Stomach smooth muscle (tissue), 2 donors: ENCODE data around the gene NPHP3.
"Not testable (repeated sequence)": the region's sequence is repeated elsewhere in the genome, so short reads cannot be mapped to it uniquely, and the experiment has no call there.

Source experiments
- H3K27ac ChIP-seq: one replicate; pipeline ENCODE4 v1.7.0; 2013; ENCODE audit warnings: mild to moderate bottlenecking, low read length, inconsistent platforms
- H3K27me3 ChIP-seq, 2 donors: one replicate each; pipeline ENCODE4 v1.7.0; 2013; ENCODE audit warnings: low read length in 2 of 2; ENCODE audit not compliant: insufficient read depth in 2 of 2, control insufficient read depth in 1 of 2
- H3K36me3 ChIP-seq, 2 donors: one replicate each; pipeline ENCODE4 v1.7.0; 2013; ENCODE audit warnings: low read length in 2 of 2; ENCODE audit not compliant: control insufficient read depth in 2 of 2, insufficient read depth in 2 of 2
- H3K4me1 ChIP-seq: one replicate; pipeline ENCODE4 v1.7.0; 2013; ENCODE audit warnings: low read length; ENCODE audit not compliant: control insufficient read depth, insufficient read depth
- H3K4me3 ChIP-seq, 2 donors: one replicate each; pipeline ENCODE4 v1.7.0; 2013; ENCODE audit warnings: low read length in 2 of 2
- H3K9ac ChIP-seq, 2 donors: one replicate each; pipeline ENCODE4 v1.7.0; 2013; ENCODE audit warnings: low read length in 2 of 2, mild to moderate bottlenecking in 1 of 2
- H3K9me3 ChIP-seq, 2 donors: one replicate each; pipeline ENCODE4 v1.7.0; 2013; ENCODE audit warnings: low read length in 2 of 2; ENCODE audit not compliant: control insufficient read depth in 2 of 2
- donor health status: healthy.
- donor health status: Pancreatic carcinoma.

The NPHP3 gene

DNA sequence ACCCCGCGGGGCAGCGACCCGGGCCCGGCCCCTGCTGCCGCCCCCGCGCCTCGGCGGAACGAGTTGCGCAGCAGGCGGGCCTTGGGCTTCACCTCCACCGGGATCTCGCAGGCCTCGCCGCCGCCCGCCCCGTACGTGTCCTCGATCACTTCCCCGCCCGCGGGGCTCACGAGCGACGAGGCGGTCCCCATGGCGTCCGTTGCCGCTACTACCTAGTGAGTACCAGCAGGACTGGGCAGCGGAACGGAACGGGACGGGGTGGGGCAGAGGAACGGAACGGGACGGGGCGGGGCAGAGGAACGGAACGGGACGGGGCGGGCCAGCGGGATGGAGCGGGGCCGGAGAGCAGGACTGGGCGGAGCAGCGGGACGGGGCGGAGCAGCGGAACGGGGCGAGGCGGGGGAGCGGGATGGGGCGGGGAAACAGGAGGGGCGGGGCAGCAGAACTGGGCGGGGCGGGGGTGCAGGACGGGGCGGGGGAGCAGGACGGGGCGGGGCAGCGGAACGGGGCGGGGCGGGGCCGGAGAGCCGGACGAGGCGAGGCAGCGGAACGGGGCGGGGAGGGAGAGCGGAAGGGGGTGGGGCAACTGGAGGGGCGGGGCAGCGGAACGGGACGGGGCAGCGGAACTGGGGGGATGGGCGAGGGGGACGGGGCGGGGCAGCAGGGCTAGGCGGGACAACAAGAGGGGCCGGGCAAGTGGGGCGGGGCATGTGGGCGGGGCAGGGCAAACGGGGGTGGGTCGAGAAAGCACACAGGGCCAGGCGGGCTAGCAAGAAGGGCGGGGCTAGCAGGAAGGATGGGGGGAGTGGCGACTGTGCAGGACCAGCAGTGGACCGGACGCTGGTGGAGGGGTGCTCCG lies at the start of gene NPHP3:
NPHP3 (minus strand) TSS at position 245 of the 859 bp plus-strand sequence; CDS start at position 191, 54 bp downstream.
- peaks cover 0 to under 1% of the 10 kb centered on the region in 2 donors for H3K36me3 ChIP-seq
- H3K4me3 ChIP-seq: peak within 1 kb of the TSS; percentile 82 to 86
- H3K4me1 ChIP-seq: peaks cover 16% of the 10 kb centered on the region
- peak within 1 kb of the TSS; percentile 85 to 86 for H3K9ac ChIP-seq
- H3K27me3 ChIP-seq: no peaks in the 10 kb centered on the region
- no peaks in the 10 kb centered on the region for H3K9me3 ChIP-seq
- peak within 1 kb of the TSS; percentile 89 for H3K27ac ChIP-seq

GRCh38 chr3:132758740-132759139 lies 36.5 kb upstream of the NPHP3 start:
- H3K9ac ChIP-seq: no peak overlapping the region
- no peaks in the 10 kb centered on the region for H3K9me3 ChIP-seq
- no peak overlapping the region for H3K4me3 ChIP-seq
- no peaks in the 10 kb centered on the region for H3K4me1 ChIP-seq
- H3K27ac ChIP-seq: no peak overlapping the region
- H3K36me3 ChIP-seq: no peaks in the 10 kb centered on the region
- H3K27me3 ChIP-seq: no peaks in the 10 kb centered on the region

DNA sequence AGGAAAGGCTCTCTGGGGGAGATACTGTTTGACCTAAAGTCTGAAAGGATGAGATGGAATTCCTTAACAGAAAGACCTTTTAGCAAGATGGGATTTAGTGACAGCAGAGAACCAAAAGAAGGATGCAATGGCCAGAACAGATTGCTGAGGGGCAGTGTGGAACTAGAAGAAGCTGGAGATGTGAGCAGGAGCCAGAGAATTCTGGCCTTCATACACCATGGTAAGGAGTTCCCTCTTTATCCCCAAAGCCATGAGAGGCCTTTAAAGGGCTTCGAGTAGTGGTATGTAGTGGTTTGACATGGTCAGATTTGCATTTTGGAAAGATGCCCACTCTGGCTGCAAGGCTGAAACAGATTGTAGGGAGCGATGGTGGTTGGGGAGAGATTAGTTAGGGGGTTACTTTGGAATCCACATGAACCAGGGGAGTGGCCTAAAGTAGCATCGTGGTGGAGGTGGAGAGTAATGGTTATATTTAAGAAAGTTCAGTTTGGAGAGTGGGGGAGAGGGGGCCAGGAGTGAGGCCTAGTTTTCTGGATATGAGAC lies 34.0 kb upstream of the NPHP3 start:
- no peak overlapping the region for H3K4me3 ChIP-seq
- H3K4me1 ChIP-seq: no peaks in the 10 kb centered on the region
- H3K9ac ChIP-seq: no peak overlapping the region
- H3K9me3 ChIP-seq: no peaks in the 10 kb centered on the region
- no peaks in the 10 kb centered on the region for H3K36me3 ChIP-seq
- no peak overlapping the region for H3K27ac ChIP-seq
- no peaks in the 10 kb centered on the region for H3K27me3 ChIP-seq

- H3K36me3 ChIP-seq: no peaks in the 10 kb centered on the region
- no peaks in the 10 kb centered on the region for H3K9me3 ChIP-seq
- no peaks in the 10 kb centered on the region for H3K27me3 ChIP-seq
- no peaks in the 10 kb centered on the region for H3K4me1 ChIP-seq
- no peak overlapping the region for H3K4me3 ChIP-seq
- H3K9ac ChIP-seq: no peak overlapping the region
- no peak overlapping the region for H3K27ac ChIP-seq
These were observed 31.7 kb upstream of the NPHP3 start for GRCh38 chr3:132753946-132754345.

- no peaks in the 10 kb centered on the region for H3K27me3 ChIP-seq
- no peaks in the 10 kb centered on the region for H3K9me3 ChIP-seq
- no peak overlapping the region for H3K4me3 ChIP-seq
- no peak overlapping the region for H3K9ac ChIP-seq
- no peak overlapping the region for H3K27ac ChIP-seq
- H3K4me1 ChIP-seq: no peaks in the 10 kb centered on the region
- no peaks in the 10 kb centered on the region for H3K36me3 ChIP-seq
These were observed 27.6 kb upstream of the NPHP3 start for GRCh38 chr3:132749786-132750185.

DNA sequence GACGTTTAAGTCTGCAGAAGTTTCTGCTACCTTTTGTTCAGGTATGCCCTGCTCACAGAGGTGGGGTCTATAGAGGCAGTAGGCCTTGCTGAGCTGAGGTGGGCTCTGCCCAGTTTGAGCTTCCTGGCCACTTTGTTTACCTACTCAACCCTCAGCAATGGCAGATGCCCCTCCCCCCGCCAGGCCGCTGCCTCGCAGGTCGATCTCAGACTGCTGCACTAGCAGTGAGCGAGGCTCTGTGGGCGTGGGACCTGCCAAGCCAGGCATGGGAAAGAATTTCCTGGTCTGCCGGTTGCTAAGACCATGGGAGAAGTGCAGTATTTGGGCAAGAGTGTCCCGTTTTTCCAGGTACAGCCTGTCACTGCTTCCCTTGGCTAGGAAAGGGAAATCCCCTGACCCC lies 24.5 kb upstream of the NPHP3 start:
- not testable (repeated sequence) for H3K9me3 ChIP-seq, H3K4me3 ChIP-seq, H3K9ac ChIP-seq, H3K4me1 ChIP-seq, H3K27me3 ChIP-seq, H3K36me3 ChIP-seq, H3K27ac ChIP-seq

DNA sequence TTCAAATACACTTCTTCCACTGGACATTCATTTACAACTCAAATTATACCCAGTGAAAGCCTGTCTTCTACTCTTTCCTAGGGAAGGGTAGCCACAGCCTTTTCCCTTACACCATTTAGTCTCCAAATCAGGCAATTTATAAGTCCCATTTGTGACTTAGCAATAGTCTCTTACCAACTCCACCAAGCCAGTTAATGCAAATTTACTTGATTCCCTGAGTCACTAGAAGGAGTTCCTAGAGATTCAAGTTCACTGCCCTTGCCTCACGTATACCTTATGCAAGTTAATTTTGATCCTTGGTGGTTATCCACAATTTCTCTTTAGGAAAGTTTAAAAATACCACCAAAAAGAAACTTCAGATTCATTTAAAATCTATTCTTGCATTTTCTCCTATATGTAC lies 16.1 kb upstream of the NPHP3 start:
- H3K36me3 ChIP-seq: no peaks in the 10 kb centered on the region
- no peaks in the 10 kb centered on the region for H3K27me3 ChIP-seq
- H3K27ac ChIP-seq: no peak overlapping the region
- no peak overlapping the region for H3K9ac ChIP-seq
- H3K4me3 ChIP-seq: no peak overlapping the region
- no peaks in the 10 kb centered on the region for H3K9me3 ChIP-seq
- H3K4me1 ChIP-seq: no peaks in the 10 kb centered on the region

DNA sequence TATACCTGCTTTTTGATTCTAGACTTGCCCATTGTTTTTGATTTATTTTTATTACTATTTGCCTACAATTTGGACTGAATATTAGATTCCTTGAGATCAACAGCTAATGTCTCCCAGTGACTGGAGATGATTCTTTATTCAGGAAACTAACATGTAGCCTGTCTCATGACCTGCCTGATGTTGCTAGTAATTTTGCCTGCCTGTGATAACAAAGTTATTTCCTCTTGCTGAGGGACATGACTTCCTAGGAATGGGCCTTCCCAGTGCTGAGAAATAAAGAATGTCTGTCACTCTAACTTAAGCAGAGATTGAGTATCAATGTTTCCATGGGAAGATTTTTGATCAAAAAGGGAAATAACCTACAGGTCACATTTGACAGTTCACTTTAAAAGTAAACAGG lies 13.4 kb upstream of the NPHP3 start:
- H3K4me1 ChIP-seq: no peaks in the 10 kb centered on the region
- no peaks in the 10 kb centered on the region for H3K36me3 ChIP-seq
- H3K9ac ChIP-seq: no peak overlapping the region
- no peaks in the 10 kb centered on the region for H3K27me3 ChIP-seq
- no peaks in the 10 kb centered on the region for H3K9me3 ChIP-seq
- H3K4me3 ChIP-seq: no peak overlapping the region
- H3K27ac ChIP-seq: no peak overlapping the region

GRCh38 chr3:132730891-132731580 lies 8.8 kb upstream of the NPHP3 start:
- no peak overlapping the region for H3K9ac ChIP-seq
- H3K9me3 ChIP-seq: no peaks in the 10 kb centered on the region
- no peaks in the 10 kb centered on the region for H3K27me3 ChIP-seq
- H3K4me1 ChIP-seq: no peaks in the 10 kb centered on the region
- H3K4me3 ChIP-seq: no peak overlapping the region
- no peaks in the 10 kb centered on the region for H3K36me3 ChIP-seq
- H3K27ac ChIP-seq: no peak overlapping the region

DNA sequence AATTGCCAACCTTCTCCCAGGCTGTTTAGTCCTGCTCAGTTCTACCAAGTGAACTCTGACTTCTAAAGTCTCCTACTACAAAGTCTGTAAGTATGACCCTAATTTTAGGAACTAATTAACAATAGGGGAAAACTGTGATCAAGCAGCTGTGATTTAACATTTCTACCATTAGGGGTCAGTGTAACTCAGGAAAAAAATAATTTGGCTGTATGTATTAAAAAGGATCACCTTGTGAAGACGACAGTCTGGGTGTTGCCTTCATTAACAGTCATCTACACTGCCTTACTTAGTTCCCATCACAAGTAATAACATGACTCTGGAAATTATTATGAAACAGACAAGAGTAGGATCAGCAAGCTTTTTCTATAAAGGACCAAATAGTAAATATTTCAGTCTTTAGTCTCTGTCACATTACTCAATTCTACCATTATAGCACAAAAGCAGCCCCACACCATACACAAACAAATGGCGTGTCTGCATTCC lies 4.2 kb upstream of the NPHP3 start:
- Histone ChIP-seq H3K9ac (no peak overlapping the region), H3K9me3 (no peaks in the 10 kb centered on the region), H3K27ac (no peak overlapping the region), H3K36me3 (no peaks in the 10 kb centered on the region), H3K4me1 (peaks cover 4% of the 10 kb centered on the region), H3K27me3 (no peaks in the 10 kb centered on the region), H3K4me3 (no peak overlapping the region)
